GM12874 (cell line): ENCODE data around the gene RAB13.

Experiments used
- TF ChIP-seq, protein P1 (sequence below): IDR thresholded peaks from 2 replicates; pipeline ENCODE4 v1.5.1; 2011; ENCODE audit warnings: low read depth, mild to moderate bottlenecking, control low read depth, low read length, moderate library complexity; ENCODE audit not compliant: insufficient read depth

Gene RAB13

DNA sequence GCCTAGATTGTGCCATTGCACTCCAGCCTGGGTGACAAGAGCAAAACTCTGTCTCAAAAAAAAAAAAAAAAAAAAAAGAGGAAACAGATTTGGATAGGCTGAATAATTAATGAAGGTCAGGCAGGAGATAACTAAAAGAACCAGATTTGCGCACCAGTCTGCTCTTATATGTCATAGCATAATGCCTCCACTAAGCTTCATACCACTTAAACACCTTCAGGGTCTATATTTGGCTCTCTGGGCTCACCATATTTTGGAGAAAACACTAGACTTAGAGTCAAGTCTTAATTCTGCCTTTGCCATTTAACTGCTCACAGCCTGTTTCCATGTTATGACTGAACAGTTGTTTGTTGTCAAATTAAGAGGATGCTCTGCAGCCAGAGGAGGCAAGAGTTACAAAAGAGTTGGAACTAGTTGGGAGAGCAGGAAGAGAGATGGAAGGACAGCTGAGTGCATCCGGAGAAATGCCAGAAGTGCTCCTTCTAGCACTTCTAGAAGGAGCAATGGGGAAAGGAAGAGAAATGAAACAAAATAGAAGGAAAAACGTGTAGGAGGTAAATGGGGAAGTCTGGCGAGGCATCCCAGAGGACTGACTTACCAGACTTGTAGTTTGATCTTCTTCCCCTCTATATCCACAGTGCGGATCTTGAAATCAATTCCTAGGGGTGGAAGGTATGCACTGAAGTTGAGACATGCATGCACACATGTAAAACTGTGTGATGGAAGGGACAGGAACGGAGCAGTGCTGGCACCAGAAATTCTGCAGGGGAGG, 1.8 kb downstream of the RAB13 start:
- TF ChIP-seq, protein P1, sequence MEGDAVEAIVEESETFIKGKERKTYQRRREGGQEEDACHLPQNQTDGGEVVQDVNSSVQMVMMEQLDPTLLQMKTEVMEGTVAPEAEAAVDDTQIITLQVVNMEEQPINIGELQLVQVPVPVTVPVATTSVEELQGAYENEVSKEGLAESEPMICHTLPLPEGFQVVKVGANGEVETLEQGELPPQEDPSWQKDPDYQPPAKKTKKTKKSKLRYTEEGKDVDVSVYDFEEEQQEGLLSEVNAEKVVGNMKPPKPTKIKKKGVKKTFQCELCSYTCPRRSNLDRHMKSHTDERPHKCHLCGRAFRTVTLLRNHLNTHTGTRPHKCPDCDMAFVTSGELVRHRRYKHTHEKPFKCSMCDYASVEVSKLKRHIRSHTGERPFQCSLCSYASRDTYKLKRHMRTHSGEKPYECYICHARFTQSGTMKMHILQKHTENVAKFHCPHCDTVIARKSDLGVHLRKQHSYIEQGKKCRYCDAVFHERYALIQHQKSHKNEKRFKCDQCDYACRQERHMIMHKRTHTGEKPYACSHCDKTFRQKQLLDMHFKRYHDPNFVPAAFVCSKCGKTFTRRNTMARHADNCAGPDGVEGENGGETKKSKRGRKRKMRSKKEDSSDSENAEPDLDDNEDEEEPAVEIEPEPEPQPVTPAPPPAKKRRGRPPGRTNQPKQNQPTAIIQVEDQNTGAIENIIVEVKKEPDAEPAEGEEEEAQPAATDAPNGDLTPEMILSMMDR: no peak

DNA sequence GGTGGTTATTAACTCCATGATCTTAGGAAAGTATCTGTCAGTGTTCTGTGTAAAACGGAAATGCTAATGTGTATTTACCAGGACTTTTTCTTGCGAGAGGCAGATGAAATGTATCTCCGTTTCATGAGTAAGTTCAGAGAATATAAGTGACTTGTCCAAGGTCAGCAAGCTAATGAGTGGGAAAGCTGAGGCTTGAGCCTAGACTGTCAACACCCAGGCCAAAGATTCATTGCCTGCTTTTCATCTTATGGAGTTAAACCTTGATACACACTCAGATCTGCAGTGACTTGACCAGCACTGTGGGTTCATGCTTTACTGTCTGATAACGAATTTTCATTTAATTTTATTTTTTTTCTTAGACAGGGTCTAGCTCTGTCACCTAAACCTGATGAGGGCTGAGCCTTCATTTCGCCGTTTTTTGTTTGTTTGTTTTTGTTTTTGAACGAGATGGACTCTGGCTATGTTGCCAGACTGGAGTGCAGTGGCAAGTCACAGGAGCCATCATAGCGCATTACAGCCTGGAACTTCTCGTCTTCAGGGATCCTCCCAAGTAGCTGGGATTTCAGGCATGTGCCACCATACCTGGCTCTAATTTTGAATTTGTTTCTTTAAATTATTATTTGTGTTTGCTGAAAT, 7.7 kb downstream of the RAB13 start:
- TF ChIP-seq, protein P1: no peak

DNA sequence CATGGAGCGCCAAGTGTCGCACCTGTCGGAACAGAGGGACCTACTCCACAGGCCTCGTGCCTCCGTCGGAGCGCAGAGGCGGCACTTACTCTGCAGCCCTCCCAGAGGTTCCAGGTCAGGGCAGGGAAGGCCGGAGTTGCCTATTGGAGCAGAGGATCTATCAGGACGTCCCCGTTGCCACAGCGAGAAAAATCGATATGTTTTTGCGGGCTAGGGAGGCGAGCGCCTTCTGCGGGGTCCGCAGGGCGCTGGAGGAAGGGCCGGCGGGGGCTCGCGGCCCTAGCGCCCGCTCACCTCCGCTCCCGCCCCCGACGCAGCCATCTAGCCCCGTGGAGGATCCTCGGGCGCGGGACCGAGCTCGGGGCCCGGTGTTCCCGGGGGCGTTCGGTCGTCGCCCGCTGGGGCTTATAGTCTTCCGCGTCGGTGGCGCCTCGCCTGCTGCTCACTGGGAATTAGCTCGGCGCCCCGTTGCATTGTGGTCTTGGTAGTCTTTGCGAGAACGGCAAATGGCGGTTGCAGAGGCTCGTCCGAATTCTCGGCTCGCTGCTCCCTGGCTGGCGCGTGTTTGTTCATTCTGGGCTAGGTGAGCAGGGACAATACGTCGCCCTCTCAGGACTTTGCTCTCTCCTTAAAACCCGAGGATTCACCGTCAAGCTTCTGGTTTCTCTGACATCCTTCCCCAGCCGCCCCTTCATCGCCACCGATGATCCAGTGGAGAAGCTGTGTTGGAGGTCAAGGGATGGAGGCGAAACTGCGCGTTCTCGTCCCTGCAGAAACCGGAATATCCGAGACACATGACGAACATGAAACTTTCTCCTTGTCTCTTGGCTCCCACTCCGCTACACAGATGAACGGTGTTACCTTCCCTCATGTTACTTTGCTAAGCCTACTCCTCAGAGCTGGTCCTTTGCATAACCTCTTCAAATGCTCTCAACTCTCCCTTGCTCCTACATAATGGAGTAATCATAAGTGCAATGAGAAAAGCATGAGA, 8.6 kb downstream of the RAB13 start, which contains the start of gene JTB:
Gene JTB (minus strand): TSS at position 425 of the 991 bp plus-strand sequence. CDS start 422 bp downstream, at position 3.
- TF ChIP-seq, protein P1: no peak

GRCh38 chr1:153976819-153977249, 9.3 kb downstream of the RAB13 start:
- TF ChIP-seq, protein P1: no peak

DNA sequence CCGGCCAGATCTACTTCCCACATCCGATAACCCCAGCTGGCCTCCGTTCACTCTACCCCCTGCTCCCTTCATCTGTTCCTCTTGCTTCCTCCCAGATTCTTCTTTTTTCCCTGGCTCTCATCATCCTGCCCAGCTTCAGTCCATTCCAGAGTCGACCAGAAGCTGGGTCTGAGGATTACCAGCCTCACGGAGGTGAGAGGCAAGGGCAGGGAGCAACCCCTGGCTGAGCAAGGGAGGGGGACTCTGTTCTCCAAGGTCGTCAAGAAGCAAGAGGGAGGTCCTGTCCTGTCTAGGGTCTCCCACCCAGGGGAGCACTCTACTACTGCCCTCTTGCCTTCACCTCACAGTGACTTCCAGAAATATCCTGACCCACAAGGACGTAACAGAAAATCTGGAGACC, 12.6 kb downstream of the RAB13 start:
- TF ChIP-seq, protein P1: no peak

DNA sequence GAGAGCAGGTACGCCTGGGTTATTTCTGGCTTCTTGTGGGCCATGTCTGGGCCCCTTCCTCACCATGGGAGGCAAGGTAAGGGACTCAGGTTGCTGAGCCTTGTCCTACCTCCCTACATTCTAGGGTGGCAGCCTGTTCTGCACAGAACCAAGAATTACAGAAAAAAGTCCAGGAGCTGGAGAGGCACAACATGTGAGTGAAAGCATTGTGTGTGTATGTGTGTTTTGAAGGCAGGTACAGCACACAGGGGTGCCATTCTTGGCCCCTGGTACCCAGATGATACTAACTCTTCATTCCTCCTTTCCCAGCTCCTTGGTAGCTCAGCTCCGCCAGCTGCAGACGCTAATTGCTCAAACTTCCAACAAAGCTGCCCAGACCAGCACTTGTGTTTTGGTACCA, 13.1 kb downstream of the RAB13 start:
- TF ChIP-seq, protein P1: no peak

DNA sequence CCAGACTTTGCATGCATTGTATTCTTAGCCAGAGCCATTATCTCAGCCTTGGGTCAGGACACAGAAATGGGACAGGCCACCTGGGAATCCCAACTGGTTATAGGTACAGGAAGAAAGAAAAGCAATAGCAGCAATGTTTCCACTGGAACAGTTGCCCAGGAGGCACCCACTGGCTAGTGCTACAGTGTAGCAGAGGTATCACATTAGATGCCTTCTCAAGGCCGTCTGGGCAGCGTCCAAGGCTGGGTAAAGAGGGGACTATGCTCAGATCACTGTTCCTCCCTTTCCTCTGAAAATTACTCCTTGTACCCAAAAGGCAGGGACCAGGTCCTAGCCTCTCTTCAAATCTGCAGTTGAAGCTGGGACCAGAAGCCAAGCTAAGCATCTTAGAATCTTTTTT, 15.8 kb downstream of the RAB13 start:
- TF ChIP-seq, protein P1: no peak
